GM19395 (cell line): ENCODE measurements around the gene TNRC6A.

Source experiments
- ATAC-seq: cut with Tn5 transposase; IDR thresholded peaks from one replicate; pipeline ENCODE4 v1.9.1; 2021; ENCODE audit warnings: mild to moderate bottlenecking, moderate library complexity; ENCODE audit not compliant: unreplicated experiment

TNRC6A gene

GRCh38 chr16:24869033-24869432 lies 139.6 kb downstream of the TNRC6A start:
- ATAC-seq: no peak

GRCh38 chr16:24871891-24872290 lies 142.4 kb downstream of the TNRC6A start:
- no peak for ATAC-seq

- ATAC-seq: no peak
These were observed 143.6 kb downstream of the TNRC6A start for GRCh38 chr16:24873028-24873427.

- ATAC-seq: no peak
These were observed 146.0 kb downstream of the TNRC6A start for GRCh38 chr16:24875466-24875865.
